Sciatic nerve (tissue), 2 donors: ENCODE results near the gene RAC3. TPM values are rescaled to one million over a fixed set of nuclear protein-coding genes. Genes with fewer than 3 reads are reported as not detected.
"Not testable (repeated sequence)": the region's sequence is repeated elsewhere in the genome, so short reads cannot be mapped to it uniquely, and the experiment has no call there.

Experiments
- ATAC-seq: fragments of 200-7000 bp; cut with Tn5 transposase; one replicate; pipeline ENCODE4 v1.9.1; 2020; ENCODE audit warnings: mild to moderate bottlenecking, moderate library complexity
- DNase-seq: peaks from one replicate; pipeline ENCODE4 v3.0.0-alpha.2; 2020; ENCODE audit warnings: low spot score
- intact Hi-C: fragments of 100-400 bp; cut with DNase I; formaldehyde crosslinking; loops from one replicate; pipeline ENCODE4 v1.14.2; 2022
- total RNA-seq: library from RNA; stranded (reverse); fragmentation: NEBNext Ultra II Directional; extraction: Animal tissue kit (Norgen Biotek cat#: 25700); gene quantifications from one replicate; pipeline ENCODE4 v1.2.1, GENCODE V29; 2021
- donor health status: DM: no; HTN: no; CAD: no.
- donor health status: DM: no; HTN: no; CAD: no.

The RAC3 gene
- total RNA-seq, 1 donor from 2014 or later: 4.0 TPM

DNA sequence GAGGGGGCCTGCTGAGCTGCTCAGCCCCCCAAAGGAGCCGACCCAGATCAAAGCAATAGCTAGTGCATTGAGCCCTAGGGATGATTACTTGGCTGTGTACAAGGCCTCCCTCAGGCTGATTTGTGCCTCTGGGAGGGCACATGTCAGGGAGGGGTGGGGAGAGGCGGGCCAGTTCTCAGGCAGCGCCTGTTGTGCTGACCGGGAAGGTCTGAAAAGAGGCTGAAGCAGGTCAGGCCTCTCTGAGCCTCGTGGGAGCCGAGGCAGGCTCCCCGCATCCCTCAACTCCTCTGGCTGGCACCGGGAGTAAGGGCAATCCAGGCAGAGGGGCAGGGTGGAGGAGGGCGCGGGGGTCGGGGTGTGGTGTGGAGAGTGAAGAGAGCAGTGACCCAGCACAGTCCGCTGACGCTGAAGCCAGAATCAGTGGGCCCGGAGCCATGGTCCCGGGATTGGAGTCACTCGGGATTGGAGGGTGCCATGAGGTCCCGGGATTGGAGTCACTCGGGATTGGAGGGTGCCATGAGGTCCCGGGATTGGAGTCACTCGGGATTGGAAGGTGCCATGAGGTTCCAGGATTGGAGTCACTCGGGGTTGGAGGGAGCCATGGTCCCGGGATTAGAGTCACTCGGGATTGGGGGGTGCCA, 3.0 kb downstream of the RAC3 start:
- intact Hi-C loops: loop anchor here (10.0 kb wide), 1 partner anchor 50 kb away; no protein-coding TSS in a partner anchor
- DNase-seq: no peak
- ATAC-seq: no peak

DNA sequence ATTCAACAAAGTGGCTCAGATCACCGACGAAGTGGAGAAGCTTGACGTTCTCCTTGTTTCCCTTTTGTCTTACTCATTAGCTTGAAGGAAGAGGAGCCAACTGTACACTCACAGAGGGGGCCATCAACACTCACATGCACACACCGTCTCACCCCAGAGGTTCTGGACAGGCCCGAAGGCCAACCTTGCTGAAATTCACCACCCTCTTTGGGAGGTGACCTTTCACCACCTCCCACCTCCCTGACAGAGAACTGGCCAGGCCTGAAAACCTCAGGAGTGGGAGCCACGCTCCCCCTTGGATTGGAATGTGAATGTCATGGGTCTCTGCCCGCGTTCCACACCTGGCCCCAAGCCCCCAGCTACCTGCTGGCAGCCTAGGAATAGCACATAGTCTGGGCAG, 4.0 kb downstream of the RAC3 start:
- intact Hi-C loops: loop anchor here (10.0 kb wide), 1 partner anchor 49 kb away; no protein-coding TSS in a partner anchor
- ATAC-seq: no peak
- DNase-seq: no peak

DNA sequence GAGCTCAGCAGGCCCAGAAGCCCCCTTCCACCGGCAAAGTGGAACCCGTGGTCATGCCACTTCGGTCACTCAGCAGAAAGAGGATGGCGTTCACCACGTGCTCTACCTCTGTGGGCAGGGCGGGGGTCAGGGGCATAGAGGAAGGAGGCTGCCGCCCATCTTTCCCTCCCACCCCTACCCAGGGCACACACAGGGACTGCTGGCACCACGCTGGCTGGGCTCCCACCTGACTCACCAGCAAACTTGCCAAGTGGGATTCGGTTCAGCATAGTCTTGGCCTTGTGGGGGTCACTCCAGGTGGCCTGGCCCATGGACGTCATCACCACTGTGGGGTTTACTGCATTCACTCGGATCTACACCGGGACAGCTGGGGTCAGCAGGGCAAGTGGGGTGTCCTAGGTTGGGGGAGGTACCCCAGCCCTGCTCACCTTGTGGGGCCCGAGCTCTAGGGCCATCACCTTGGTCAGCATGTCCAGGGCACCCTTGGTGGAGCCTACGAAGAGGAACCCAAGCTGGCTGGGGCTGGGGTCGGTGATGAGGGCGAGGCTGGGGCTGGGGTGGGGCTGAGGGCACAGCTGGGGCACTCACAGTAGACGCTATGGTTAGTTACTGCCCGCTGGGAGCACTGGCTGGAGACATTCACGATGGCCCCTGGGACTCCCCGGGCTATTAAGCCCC, 4.6 kb downstream of the RAC3 start:
- intact Hi-C loops: loop anchor here (10.0 kb wide), 1 partner anchor 49 kb away; no protein-coding TSS in a partner anchor
- ATAC-seq: no peak
- no peak for DNase-seq

DNA sequence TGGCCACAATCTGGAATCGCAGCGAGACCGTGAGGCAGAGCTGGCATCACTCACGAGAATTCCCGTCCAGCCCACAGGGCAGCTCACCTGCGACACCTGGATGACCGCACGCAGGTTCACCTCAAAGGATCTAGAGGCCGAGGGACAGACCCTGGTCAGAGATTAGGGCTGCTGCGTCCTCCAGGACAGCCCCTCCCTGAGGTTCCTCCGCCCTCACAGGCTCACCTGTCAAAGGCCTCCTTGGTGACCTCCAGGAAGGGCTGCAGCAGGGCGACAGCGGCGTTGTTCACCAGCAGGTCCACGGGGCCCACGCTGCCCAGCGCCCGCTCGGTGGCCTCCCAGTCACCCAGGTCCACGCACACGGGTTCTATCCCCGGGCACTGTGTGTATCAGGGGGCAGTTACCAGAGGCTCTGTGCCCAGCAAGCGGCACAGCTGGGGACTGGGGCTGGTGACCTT, 5.2 kb downstream of the RAC3 start:
- ATAC-seq (no peak), DNase-seq (no peak)
- intact Hi-C loops: loop anchor here (10.0 kb wide), 1 partner anchor 48 kb away; no protein-coding TSS in a partner anchor

DNA sequence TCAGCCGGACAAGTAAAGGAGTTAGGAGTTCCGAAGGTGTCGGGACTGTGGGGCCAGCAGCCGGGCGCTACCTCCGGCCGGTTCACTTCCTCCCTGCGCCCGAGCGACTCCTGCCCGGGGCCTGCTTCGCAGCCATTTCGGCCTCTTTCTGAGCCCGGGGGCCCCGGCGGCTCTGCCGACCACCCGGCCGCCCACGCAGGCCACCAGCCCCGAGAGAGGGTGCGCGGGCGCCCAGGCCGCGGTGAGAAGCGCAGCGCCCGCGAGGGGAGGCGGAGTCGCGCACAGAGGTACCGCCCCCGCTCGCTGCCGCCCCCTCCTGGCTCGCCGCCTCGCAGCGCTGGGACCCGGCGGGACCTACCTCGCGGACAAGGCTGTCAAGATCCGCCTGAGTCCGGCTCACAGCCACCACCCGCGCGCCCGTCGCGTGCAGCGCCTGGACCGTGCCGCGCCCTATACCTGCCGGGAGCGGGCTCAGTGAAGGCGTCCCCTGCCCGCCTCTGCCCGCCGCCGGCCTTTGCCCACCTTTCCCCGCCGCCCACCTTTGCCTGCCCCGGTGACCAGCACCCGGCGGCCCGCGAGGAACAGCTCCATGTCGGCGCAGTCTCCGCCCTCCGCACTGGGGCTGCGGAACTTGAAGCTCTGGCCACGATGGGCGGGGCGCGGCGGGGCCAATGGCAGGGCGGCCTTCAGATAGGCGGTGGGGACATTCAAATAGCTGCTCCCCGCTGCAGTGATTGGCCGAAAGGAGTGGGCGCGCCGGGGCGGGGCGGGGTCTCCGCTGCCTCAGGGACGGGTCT, 5.8 kb downstream of the RAC3 start, which contains the start of gene DCXR:
Gene DCXR (minus strand): TSS at position 606 of the 797 bp plus-strand sequence. CDS start 15 bp downstream, at position 591.
- ATAC-seq (peak; percentile 97), DNase-seq (peak; percentile 97)
- intact Hi-C loops: loop anchor here (10.0 kb wide), 1 partner anchor 48 kb away; no protein-coding TSS in a partner anchor

DNA sequence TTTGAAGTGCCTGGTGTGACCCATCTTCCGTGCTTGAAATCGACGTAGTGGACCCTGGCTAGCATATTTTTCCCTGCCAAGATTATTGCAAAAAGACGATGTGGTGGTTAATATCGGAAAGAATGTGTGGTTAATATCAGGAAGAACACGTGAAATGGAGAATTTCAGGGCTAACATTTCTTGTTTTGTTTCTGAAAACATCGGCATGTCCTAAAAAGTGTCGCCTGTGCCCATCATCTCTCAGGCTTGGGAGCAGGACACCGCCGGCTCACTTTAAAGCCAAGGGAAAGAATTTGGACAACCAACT, 6.4 kb downstream of the RAC3 start:
- intact Hi-C loops: loop anchor here (10.0 kb wide), 1 partner anchor 47 kb away; no protein-coding TSS in a partner anchor
- ATAC-seq (no peak), DNase-seq (no peak)

DNA sequence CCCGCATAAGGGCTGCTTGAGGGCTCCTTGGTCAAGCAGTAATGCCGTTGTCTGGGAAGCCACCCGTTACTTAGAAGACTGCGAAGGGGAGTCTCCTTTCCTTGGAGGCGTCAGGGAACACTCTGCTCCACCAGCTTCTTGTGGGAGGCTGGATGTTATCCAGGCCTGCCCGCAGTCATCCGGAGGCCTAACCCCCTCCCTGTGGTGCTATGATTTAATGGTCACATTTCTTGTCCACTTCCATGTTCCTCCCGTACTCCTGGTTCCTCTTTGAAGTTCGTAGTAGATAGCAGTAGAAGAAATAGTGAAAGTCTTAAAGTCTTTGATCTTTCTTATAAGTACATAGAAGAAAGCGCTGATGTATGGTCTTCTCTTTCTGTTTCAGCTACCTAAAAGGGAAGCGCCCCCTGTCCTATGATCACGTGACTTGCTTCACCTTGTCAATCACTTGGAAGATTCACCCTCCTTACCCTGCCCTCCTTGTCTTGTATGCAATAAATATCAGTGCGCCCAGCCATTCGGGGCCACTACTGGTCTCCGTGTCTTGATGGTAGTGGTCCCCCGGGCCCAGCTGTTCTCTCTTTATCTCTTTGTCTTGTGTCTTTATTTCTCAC, 7.4 kb downstream of the RAC3 start:
- not testable (repeated sequence) for DNase-seq, ATAC-seq
- intact Hi-C loops: loop anchor here (10.0 kb wide), 1 partner anchor 46 kb away; no protein-coding TSS in a partner anchor

DNA sequence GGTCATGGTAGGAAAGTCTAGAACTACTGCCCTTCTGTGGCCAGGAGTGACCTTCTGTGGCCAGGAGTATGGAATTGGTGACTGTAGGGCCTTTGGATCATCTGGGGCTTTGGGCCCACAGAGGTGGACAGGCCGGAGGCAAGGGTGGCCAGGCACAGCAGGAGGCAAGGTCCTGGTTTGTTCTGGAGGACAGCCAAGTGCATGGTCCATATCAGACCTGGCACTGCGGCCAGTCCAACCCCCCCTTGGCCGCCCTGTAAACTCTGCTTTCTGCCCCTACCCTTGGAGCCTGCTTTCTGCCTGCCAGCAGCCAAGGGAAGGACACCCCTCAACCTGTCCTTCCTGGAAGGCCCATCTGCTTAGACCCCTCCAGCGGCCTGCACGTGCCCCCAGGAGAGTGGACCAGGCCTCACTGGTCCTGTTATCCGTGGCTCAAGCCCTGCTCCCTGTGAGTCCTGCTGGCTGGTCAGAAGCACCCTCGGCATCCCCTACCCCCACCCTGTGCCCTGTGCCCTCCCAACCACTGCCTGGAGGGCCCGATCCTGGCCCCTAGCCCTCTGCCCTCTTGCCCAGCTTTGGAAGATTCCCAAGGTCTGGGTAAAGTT, 8.3 kb downstream of the RAC3 start:
- intact Hi-C loops: loop anchor here (10.0 kb wide), 2 partner anchors 45 to 275 kb away; partner anchors contain the start of gene CD7
- DNase-seq: no peak
- ATAC-seq: no peak

DNA sequence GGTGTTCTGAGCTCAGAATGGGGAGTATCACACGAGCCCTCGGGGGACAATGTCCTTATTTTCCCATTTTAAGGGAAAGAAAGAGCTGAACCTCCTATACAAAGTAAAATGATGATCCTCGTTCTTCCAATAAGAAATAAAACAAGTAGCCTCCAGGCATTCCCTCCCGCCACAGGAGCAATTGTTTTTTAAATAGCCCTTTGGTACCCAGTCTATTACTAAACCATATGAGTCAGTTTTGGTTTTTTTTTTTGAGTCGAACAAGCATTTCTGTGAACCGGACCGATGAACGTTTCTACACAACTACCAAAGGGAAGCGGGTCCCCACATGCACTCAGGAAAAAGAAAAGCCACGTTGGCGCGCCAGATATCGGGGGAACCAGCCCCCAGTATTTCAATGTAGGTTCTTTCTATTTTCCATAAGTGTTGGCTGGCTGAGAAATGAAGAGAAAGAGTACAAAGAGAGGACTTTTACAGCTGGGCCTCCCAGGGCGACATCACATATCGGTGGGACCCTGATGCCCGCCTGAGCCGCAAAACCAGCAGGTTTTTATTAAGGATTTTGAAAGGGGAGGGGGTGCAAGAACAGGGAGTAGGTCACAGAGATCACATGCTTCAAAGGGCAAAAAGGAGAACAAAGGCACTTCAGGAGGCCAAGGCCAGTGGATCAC, 9.8 kb downstream of the RAC3 start:
- DNase-seq (no peak), ATAC-seq (no peak)
- intact Hi-C loops: loop anchor here (10.0 kb wide), 1 partner anchor 274 kb away; the partner anchor contains the start of gene CD7

DNA sequence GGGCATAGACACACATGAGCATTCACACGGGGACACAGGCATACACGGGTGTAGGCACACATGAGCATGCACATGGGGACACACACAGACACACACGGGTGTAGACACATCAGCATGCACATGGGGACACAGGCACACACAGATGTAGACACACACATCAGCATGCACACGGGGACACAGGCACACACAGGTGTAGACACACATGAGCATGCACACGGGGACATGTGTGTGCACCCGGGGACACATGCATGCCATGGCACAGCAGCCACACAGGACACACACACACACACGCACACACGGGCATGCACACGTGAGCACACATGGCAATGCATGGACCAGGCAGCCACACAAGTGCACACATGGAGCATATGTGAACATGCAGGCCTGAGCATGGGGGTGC, 11.2 kb downstream of the RAC3 start:
- DNase-seq: no peak
- no peak for ATAC-seq
- intact Hi-C loops: loop anchor here (10.0 kb wide), 1 partner anchor 272 kb away; the partner anchor contains the start of gene CD7

DNA sequence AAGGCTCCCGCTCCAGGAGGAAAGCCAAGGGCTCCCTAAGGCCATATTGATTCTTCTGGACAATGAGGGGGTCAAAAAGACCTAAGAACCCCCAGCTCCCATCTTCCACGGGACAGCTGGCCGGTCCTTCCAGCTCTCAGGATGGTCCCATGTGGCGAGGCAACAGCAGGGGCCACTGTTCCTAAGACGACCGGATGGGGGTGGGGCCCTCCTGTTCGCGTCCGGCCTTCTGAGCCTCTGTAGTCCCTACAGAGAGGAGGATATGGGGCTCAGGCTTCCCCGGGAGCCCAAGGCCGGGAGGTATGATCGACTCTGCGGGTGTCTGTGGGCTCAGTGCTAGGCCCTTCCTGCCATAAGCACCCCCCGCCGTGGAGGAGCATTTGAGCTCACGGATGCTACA, 12.0 kb downstream of the RAC3 start:
- ATAC-seq: no peak
- intact Hi-C loops: loop anchor here (10.0 kb wide), 1 partner anchor 271 kb away; the partner anchor contains the start of gene CD7
- DNase-seq: no peak

DNA sequence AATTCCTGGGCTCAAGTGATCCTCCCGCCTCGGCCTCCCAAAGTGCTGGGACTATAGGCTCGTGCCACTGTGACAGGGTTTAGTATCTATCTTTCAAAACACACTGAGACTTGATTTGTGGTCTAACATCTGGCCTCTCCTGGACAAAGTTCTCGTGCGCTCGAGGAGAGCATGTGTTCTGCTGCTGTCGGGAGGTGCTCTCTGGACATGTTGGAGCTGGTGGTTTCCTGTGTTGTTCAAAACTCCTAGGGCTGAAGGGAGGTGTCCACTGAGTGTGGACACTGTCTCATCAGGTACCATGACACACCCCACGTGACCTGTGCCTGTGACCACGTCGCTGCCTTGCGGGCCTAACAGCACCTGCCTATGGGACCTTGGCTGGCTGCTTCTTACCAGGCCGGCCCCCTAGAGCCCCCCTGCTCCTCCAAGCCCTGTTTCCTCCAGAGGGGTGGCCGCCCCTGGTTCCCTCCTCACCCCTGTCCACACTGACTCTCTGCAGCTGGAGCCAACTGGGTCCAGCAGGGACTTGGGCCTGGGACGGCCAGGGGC, 14.5 kb downstream of the RAC3 start:
- intact Hi-C loops: loop anchor here (10.0 kb wide), 1 partner anchor 269 kb away; the partner anchor contains the start of gene CD7
- ATAC-seq (no peak), DNase-seq (no peak)

DNA sequence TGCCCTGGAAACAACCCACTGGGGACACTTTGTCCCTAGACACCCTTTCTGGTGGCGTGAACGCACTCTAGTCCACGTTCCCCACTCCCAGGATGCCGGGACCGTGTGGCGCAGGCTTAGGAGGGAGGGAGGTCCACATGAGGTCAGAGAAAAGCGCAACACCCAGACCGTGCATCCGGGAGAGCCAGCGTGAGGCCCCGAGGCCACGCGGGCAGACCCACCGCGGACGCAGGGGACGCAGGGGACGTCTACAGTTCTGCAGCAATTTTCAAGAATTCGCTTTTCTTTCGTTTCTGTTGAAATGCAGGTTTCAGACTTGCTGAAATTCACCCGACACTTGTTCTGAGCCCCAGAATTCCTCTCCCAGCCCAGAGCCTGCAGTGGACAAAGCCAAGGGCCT, 15.4 kb downstream of the RAC3 start:
- ATAC-seq (no peak), DNase-seq (no peak)
- intact Hi-C loops: loop anchor here (10.0 kb wide), 1 partner anchor 268 kb away; the partner anchor contains the start of gene CD7

DNA sequence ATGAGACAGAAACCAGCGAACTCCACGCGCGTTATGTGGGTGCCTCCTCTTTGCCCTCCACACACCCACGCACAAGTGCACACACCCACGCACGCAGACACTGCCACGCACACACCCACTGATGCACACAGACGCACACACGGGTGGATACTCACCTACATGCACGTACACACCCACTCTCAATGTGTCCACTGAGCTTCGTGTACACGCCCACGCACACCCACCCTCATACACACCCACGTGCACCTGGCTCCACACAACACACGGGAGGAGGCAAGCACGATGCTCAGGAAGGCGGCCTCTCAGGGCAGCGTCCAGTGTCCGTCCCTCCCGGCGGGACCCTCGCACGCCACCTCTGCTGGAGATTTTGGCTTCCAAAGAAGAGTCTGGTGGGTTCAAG, 15.9 kb downstream of the RAC3 start:
- DNase-seq (no peak), ATAC-seq (no peak)
- intact Hi-C loops: loop anchor here (10.0 kb wide), 1 partner anchor 267 kb away; the partner anchor contains the start of gene CD7

DNA sequence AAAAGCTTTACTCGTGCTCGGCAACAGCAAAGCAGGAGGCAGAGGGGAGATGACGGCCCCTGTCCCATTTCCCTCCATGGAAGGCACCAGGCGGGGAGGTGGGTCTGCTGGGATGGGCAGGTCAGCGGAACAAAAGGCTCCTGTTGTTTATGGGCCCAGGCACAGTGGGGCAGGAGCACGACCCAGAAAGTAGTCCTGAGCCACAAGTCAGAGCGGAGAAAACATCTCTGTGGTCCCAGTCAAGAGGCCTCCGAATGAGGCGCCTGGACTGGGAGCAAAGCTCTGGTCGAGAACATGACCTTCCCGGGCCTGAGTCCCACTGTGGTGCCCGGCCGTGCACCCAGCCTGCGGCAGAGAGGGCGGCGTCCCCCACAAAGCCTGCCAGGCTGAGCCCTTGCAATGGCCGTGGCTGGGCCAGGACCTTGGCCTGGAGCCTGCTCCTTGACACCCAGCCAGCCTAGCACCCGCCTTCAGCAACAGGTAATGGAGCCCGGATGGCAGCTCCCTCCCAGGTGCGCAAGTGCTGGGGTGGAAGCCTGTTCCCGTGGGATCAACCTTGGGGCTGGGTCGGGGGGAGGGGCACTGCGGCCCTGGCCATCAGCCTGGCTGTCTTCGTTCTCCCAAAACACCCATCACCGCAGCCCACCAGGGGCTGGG, 16.6 kb downstream of the RAC3 start:
- ATAC-seq (no peak), DNase-seq (no peak)
- intact Hi-C loops: loop anchor here (10.0 kb wide), 1 partner anchor 267 kb away; the partner anchor contains the start of gene CD7

DNA sequence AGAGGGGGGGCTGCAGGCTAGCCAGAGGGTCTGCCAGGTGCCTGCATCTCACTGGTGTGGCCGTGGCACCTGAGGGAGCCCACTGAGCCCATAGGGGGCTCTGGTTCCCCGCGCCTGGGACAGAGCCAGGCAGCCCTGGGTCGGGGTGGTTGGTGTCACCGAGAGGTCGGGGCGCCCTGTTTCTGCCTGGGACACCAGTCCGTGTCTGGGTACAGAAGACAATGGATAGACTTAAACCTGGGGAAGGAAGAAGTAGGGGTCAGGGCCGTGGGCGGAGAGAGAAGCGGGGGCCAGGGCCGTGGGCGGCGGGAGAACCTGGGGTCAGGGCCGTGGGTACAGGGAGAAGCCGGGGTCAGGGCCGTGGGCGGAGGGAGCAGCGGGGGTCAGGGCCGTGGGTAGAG, 17.1 kb downstream of the RAC3 start:
- DNase-seq (no peak), ATAC-seq (no peak)
- intact Hi-C loops: loop anchor here (10.0 kb wide), 1 partner anchor 266 kb away; the partner anchor contains the start of gene CD7

DNA sequence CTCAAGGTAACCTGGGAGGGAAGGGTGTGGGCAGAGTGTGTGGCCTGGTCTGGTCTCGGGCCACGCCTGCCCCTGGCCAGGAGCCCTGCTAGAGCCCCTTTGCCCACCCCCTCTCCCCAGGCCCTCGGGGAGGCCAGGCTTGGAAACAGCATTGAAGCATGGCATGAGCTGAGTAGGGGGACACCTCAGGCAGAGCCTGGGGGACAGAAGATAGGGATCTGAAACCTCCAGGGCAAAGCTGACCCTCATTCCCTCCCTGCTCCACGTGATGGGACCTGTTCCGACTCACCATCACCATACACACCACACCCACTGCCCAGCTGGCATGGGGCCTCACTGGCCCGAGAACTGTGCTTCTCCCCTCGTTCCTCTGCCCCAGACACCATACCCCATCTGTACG, 17.6 kb downstream of the RAC3 start:
- intact Hi-C loops: loop anchor here (10.0 kb wide), 1 partner anchor 266 kb away; the partner anchor contains the start of gene CD7
- DNase-seq: no peak
- ATAC-seq: no peak
